LNCAP (cell line): ENCODE measurements around the gene RAET1E.

Experiments used
- TF ChIP-seq, protein P1 (sequence below): fragments of 450-650 bp; IDR thresholded peaks from 2 replicates; pipeline ENCODE4 v1.5.1; 2017; ENCODE audit warnings: mild to moderate bottlenecking

RAET1E gene

DNA sequence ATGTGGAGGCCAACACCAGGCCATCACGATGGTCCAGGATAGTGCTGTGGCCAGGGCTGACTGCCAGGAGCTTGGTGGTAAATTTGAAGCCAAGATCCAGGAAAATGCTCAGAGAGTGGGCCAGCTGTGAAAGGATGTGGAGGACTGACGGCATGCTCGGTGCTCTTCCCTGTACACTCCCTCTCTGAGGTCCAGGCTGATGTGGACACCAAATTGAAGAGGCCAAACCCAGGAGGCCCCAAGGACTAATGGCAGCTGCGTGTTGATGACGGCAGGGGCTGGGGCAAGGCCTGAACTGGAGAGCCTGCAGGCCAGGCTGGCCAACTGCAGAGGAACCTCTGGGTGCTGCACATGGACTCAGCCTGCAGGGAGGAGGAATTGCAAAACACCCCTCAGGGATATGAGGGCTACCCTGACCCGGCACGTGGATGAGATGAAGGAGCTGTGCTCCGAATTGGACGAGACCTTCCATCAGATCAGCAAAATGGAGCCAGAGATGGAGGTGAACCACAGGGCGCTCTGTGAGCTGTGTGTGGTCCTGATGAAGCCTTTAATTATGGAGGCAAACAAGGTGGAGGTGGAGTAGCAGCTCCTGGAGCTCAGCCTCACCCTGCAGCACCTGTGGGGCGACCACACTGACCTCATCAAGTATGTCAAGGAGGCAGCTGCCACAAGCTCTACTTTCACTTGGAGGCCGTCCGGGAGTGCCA lies 6.9 kb upstream of the RAET1E start:
- TF ChIP-seq, protein P1, sequence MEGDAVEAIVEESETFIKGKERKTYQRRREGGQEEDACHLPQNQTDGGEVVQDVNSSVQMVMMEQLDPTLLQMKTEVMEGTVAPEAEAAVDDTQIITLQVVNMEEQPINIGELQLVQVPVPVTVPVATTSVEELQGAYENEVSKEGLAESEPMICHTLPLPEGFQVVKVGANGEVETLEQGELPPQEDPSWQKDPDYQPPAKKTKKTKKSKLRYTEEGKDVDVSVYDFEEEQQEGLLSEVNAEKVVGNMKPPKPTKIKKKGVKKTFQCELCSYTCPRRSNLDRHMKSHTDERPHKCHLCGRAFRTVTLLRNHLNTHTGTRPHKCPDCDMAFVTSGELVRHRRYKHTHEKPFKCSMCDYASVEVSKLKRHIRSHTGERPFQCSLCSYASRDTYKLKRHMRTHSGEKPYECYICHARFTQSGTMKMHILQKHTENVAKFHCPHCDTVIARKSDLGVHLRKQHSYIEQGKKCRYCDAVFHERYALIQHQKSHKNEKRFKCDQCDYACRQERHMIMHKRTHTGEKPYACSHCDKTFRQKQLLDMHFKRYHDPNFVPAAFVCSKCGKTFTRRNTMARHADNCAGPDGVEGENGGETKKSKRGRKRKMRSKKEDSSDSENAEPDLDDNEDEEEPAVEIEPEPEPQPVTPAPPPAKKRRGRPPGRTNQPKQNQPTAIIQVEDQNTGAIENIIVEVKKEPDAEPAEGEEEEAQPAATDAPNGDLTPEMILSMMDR = no peak

DNA sequence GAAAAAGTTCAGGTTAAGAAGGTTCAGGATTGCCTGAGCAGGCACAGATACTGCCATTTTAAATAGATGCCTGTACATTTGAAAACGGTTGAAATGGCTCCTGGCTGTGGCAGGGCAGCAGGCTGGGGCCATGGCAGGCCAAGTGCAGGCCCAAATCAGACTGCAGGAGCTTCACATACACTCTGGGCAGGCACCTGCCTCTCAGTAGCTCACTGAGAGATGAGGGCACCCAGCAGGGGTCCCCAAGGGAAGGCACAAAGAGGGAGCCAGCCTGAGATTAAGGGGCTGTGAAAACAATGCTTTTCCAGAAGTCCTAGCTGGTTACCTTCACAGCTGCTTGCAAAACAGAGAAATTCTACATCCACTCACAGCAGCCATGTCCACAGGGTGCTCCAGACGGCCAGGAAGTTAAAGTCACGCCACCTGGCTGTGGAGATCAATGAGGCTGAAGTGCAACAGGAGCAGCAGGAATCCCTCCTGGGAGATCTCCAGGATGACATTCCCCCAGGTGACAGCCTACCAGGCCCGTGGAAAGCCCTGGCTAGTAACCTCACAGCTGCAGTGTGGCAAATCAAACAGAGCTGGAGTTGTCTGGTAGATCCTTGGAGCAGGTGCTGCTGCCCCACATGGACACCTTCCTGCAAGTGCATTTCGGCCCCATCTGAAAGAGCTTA lies 6.2 kb upstream of the RAET1E start:
- TF ChIP-seq, protein P1 = no peak

DNA sequence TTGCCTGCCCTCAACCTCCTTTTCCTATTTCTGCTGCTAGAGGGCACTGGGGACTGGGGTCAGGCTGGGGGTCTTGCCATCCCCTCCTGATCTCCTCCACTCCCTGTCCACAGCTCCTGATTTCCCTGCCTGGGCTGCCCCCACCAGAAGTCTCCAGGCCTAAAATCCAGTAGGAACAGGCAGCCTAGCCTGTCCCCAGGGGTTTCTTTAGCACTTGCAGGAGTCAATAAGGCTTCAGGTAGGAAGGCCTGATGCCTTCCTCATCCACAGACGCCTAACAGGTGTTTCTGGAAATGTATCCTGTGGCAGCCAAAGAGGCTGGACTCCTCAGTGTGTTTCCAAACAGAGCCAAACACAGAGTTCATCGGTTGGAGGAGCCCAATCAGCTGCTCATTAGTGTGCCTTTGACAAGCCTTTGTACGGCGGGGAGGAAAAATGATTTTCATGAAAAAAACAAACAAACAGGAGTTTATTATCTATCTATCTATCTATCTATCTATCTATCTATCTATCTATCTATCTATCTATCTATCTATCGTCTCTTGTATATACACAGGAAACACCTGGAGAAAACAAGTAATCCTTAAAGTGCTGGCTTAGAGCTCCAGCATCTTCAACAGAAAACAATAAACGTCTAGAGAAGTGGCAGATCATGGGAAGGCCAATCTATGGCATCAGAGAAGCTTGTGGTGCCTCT lies 3.7 kb upstream of the RAET1E start:
- TF ChIP-seq, protein P1 = no peak

DNA sequence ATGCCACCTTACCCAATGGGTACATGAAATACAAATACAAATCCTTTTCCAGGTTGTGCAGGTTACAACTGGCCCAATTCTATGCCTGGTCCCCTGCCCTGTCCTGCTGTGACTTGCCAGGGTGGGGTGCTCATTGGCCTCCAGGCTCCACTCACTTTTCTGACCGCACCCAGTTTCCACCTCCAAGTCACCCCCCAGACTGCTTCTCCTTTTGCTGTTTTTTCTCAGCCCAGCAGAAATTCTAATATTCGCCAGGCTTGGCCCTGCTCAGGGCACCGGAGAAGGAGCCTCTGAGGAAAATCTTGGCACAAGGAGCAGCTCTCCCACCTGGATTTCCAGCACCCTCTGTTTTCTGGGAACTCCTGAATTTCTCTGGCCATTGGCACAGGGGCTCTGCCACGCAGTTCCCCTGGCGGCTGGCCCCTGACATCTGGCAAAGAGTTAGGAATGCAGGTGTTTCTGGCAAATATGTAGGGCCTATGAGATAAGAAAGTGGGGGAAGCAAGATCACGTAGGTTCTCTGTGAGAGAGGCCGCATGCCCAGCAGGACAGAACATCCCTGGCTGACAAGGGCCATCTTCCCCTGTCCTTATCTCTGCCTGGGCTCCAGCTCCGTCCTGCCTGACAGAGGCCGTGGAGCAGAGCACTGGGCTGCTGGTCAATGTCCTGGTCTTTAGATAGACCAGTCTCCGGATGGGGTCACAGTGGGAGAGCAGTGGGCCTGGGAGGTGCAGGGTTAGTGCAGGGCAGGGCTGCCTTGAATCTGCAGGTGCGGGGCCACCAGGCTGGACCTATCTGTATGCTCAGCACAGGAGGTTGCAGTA lies 2.9 kb upstream of the RAET1E start:
- TF ChIP-seq, protein P1 = no peak

DNA sequence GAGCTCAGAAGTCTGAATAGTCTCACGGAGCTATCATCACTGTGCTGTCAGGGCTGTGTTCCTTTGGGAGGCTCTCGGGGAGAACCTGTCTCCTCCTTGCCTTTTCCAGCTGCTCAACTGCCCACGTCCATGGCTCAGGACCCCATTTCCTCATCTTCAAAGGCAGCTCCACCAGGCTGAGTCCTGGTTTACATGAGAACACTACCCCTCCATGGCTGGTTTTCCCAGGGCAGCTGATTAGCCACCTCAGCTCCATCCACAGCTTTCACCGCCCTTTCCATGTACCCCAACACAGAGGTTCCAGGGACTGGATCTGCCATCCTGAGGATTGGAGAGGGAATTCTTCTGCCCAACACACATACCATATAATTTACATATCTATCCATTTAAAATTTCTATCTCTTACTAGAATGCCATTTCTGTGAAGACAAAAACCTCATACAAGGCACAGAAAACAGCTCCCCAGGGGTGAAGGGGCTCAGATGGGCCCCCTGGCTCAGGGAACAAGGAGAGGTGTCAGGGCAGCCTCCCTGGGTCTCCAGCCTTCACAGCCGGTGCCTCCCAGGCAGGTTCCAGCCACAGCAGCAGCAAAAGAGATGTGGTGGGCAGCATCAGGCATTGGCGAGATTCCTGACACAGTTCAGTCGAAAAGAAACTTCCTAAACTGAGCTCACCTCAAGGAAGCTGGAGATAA lies 2.2 kb upstream of the RAET1E start:
- TF ChIP-seq, protein P1 = no peak

DNA sequence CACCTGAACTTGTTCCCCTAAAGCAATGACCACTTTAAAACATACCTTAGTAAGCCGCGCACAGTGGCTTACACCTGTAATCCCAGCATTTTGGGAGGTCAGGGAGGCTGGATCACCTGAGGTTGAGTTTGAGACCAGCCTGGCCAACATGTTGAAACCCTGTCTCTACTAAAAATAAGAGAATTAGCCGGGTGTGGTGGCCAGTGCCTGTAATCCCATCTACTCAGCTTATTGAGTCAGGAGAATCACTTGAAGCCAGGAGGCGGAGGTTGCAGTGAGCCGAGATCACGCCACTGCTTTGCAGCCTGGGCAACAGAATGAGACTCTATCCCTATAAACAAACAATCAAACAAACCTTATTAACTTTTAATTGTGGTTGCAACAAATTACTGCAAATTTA lies 1.6 kb upstream of the RAET1E start:
- TF ChIP-seq, protein P1 = no peak

DNA sequence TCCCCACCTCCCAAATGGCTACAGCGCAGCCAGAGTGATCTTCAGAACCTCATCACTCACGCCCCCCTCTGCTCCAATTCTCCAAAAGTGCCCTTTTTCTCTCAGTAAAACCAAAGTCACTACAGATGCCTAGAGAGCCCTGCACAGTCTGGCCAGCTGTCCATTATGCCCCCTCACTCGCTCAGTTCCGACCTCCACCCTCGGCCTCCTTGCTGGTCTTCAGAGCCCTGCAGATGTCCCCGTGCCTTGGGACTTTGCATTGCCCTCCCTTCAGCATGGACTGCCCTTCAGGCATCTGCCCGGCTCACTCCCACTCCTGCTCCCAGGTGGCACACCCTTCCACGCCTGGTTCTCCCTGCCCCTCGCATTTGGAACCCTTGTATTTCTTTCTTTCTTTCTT lies 1.1 kb upstream of the RAET1E start:
- TF ChIP-seq, protein P1 = no peak
